K562 (cell line): ENCODE measurements around the gene ZFPM1. TPM values are rescaled to one million over a fixed set of nuclear protein-coding genes. Genes with fewer than 3 reads are reported as not detected.

Experiments
- KLF6 ChIP-seq: fragments of 250-450 bp; sonication (Bioruptor Pico); IDR thresholded peaks from 2 replicates; pipeline ENCODE4 v1.4.0; 2020; ENCODE audit warnings: mild to moderate bottlenecking, moderate library complexity, borderline replicate concordance
- NUFIP1 ChIP-seq: fragments of 450-650 bp; IDR thresholded peaks from 2 replicates; pipeline ENCODE4 v1.6.1; 2018; ENCODE audit not compliant: partially characterized antibody
- TCF7L2 ChIP-seq: fragments of 150-350 bp; IDR thresholded peaks from 2 replicates; pipeline ENCODE4 v1.6.1; 2016; ENCODE audit warnings: low read depth, mild to moderate bottlenecking, low read length, moderate library complexity
- TRIM28 ChIP-seq: fragments of 450-650 bp; IDR thresholded peaks from 2 replicates; pipeline ENCODE4 v1.6.1; 2017
- polyA plus RNA-seq, 8 experiments: library from polyadenylated mRNA; depleted of rRNA in 4 of 8; stranded (reverse) in 5 of 8; unstranded in 3 of 8; fragments of >200 nt; fragmentation: Nextera tagmentation in 2 of 8; fragmentation: Illumina TruSeq in 1 of 8; extraction: Ambion mirVana in 2 of 8; extraction: Trizol in 1 of 8; gene quantifications; 2 replicates each; pipeline versions ENCODE4 v1.2.1 to v1.2.3, GENCODE V29; 2011 to 2014; ENCODE audit warnings: inconsistent platforms in 1 of 8, missing spikeins in 1 of 8
- total RNA-seq, 7 experiments: library from RNA; depleted of rRNA in 6 of 7; stranded (reverse); fragments of >200 nt in 6 of 7; fragmentation: Illumina TruSeq in 2 of 7; extraction: Trizol in 2 of 7; gene quantifications; 2 replicates each; pipeline versions ENCODE4 v1.2.1 to v1.2.3, GENCODE V29; 2011 to 2021; ENCODE audit warnings: low replicate concordance in 1 of 7
- TF ChIP-seq, protein P1 (sequence below): sonication (generic); formaldehyde crosslinking; IDR thresholded peaks from 2 replicates; pipeline ENCODE4 v1.8.0; 2023; ENCODE audit warnings: missing genetic modification reagents, mild to moderate bottlenecking, borderline replicate concordance
- TF ChIP-seq, protein P2 (sequence below): fragments of 250-450 bp; sonication (Bioruptor Pico); IDR thresholded peaks from 2 replicates; pipeline ENCODE4 v1.5.0; 2021
- TF ChIP-seq, protein P3 (sequence below): IDR thresholded peaks from 2 replicates; pipeline ENCODE4 v1.6.1; 2014; ENCODE audit warnings: antibody characterized with exemption
- TF ChIP-seq, protein P4 (sequence below): fragments of 250-450 bp; sonication (Bioruptor Pico); IDR thresholded peaks from 2 replicates; pipeline ENCODE4 v1.4.0; 2020; ENCODE audit warnings: mild to moderate bottlenecking, moderate library complexity

ZFPM1 gene
- total and polyA plus RNA-seq, 9 of the 15 experiments (the other 6 are each of a cell fraction or from before 2014, with no cell fraction given): 0.03 to 35.9 (median 1.4) TPM

DNA sequence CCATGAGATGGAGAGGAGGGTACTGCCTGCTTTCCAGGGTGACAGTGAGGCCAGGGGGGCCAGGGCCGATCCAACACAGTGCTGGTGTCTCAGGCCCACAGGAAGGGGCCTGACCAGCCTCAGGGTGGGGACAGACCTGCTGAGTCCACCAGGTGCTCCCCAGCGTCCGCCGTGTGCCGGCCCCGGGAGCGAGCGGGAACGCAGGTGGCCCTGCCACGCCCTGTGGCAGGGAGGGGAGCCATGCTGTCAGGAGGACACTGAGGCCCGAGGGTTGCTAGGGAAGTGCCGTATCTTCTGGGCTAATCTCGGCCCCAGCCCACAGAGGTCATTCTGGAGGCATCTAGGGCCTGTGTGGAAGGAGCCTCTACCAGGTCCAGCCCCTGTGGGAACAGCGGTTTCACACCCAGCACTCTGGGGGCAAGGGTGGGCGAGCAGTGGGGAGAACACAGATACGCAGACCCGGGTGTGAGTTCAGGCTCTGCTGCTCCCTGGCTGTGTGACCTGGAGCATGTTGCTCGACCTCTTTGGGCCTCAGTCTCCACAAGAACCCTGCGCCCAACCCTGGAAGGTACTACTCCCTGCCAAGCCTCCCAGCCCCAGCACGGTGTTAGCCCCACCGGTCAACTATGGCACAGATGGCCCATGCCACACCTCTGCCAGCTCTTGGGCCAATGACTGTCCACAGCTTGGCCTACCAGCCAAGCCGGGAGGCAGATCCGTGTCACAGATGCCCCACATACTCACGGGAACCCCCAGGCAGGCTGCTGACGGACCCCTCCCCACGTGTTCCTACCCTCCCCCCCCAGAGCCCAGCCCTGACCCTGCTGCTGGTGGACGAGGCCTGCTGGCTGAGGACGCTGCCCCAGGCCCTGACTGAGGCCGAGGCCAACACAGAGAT, 73.2 kb downstream of the ZFPM1 start (continued):
- TF ChIP-seq NUFIP1: no peak
- TF ChIP-seq, protein P1, sequence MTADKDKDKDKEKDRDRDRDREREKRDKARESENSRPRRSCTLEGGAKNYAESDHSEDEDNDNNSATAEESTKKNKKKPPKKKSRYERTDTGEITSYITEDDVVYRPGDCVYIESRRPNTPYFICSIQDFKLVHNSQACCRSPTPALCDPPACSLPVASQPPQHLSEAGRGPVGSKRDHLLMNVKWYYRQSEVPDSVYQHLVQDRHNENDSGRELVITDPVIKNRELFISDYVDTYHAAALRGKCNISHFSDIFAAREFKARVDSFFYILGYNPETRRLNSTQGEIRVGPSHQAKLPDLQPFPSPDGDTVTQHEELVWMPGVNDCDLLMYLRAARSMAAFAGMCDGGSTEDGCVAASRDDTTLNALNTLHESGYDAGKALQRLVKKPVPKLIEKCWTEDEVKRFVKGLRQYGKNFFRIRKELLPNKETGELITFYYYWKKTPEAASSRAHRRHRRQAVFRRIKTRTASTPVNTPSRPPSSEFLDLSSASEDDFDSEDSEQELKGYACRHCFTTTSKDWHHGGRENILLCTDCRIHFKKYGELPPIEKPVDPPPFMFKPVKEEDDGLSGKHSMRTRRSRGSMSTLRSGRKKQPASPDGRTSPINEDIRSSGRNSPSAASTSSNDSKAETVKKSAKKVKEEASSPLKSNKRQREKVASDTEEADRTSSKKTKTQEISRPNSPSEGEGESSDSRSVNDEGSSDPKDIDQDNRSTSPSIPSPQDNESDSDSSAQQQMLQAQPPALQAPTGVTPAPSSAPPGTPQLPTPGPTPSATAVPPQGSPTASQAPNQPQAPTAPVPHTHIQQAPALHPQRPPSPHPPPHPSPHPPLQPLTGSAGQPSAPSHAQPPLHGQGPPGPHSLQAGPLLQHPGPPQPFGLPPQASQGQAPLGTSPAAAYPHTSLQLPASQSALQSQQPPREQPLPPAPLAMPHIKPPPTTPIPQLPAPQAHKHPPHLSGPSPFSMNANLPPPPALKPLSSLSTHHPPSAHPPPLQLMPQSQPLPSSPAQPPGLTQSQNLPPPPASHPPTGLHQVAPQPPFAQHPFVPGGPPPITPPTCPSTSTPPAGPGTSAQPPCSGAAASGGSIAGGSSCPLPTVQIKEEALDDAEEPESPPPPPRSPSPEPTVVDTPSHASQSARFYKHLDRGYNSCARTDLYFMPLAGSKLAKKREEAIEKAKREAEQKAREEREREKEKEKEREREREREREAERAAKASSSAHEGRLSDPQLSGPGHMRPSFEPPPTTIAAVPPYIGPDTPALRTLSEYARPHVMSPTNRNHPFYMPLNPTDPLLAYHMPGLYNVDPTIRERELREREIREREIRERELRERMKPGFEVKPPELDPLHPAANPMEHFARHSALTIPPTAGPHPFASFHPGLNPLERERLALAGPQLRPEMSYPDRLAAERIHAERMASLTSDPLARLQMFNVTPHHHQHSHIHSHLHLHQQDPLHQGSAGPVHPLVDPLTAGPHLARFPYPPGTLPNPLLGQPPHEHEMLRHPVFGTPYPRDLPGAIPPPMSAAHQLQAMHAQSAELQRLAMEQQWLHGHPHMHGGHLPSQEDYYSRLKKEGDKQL (CRISPR knock-in tag): no peak
- TF ChIP-seq TRIM28: no peak
- TF ChIP-seq, protein P2, sequence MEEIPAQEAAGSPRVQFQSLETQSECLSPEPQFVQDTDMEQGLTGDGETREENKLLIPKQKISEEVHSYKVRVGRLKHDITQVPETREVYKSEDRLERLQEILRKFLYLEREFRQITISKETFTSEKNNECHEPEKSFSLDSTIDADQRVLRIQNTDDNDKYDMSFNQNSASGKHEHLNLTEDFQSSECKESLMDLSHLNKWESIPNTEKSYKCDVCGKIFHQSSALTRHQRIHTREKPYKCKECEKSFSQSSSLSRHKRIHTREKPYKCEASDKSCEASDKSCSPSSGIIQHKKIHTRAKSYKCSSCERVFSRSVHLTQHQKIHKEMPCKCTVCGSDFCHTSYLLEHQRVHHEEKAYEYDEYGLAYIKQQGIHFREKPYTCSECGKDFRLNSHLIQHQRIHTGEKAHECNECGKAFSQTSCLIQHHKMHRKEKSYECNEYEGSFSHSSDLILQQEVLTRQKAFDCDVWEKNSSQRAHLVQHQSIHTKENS (CRISPR knock-in tag): no peak
- no peak; the same call in 1 of the 2 replicates for TF ChIP-seq KLF6
- TF ChIP-seq, protein P3, sequence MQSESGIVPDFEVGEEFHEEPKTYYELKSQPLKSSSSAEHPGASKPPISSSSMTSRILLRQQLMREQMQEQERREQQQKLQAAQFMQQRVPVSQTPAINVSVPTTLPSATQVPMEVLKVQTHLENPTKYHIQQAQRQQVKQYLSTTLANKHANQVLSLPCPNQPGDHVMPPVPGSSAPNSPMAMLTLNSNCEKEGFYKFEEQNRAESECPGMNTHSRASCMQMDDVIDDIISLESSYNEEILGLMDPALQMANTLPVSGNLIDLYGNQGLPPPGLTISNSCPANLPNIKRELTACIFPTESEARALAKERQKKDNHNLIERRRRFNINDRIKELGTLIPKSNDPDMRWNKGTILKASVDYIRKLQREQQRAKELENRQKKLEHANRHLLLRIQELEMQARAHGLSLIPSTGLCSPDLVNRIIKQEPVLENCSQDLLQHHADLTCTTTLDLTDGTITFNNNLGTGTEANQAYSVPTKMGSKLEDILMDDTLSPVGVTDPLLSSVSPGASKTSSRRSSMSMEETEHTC: no peak
- TF ChIP-seq, protein P4, sequence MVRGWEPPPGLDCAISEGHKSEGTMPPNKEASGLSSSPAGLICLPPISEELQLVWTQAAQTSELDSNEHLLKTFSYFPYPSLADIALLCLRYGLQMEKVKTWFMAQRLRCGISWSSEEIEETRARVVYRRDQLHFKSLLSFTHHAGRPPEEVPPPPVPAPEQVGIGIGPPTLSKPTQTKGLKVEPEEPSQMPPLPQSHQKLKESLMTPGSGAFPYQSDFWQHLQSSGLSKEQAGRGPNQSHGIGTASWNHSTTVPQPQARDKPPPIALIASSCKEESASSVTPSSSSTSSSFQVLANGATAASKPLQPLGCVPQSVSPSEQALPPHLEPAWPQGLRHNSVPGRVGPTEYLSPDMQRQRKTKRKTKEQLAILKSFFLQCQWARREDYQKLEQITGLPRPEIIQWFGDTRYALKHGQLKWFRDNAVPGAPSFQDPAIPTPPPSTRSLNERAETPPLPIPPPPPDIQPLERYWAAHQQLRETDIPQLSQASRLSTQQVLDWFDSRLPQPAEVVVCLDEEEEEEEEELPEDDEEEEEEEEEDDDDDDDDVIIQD (CRISPR knock-in tag): no peak
- TF ChIP-seq TCF7L2: no peak
